Gastroesophageal sphincter (tissue), 3 donors: ENCODE measurements around the gene HIRA.

Experiments used
- POLR2A ChIP-seq, 2 donors: fragments of 450-650 bp; IDR thresholded peaks; one replicate each; pipeline ENCODE4 v1.6.1; 2017; ENCODE audit warnings: antibody characterized with exemption in 2 of 2, mild to moderate bottlenecking in 2 of 2, moderate library complexity in 1 of 2
- TF ChIP-seq, protein P1 (sequence below), 4 experiments: fragments of 200-600 bp in 2 of 4; fragments of 450-650 bp in 2 of 4; sonication (generic) in 1 of 4; IDR thresholded peaks; one replicate each; pipeline ENCODE4 v1.5.1; 2017 to 2019; ENCODE audit warnings: antibody characterized with exemption in 4 of 4, mild to moderate bottlenecking in 2 of 4, moderate library complexity in 2 of 4

DNA sequence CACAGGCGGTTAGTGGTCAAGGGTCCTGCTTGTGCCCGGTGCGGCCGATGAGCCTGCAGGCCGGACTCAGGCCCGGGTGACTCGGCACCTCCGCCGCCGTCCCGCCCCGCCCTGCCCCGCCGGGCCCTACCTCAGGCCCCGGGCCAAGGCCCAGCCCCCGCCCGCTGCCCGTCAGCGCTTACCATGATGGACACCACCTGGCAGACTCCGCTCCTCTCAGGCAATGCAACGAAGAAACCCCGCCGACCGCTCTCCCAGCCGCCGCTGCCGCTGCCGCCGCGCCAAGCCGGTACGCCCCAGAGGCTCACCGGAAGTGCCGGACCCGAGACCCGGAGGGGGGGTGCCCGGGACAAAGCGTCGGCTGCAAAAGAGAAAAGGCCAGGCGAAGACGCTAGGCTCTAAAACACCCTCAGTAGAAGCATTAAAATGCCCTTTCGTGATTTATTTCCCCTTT is 47.4 kb upstream of the HIRA start, which contains the start of gene UFD1:
- TF ChIP-seq, protein P1, sequence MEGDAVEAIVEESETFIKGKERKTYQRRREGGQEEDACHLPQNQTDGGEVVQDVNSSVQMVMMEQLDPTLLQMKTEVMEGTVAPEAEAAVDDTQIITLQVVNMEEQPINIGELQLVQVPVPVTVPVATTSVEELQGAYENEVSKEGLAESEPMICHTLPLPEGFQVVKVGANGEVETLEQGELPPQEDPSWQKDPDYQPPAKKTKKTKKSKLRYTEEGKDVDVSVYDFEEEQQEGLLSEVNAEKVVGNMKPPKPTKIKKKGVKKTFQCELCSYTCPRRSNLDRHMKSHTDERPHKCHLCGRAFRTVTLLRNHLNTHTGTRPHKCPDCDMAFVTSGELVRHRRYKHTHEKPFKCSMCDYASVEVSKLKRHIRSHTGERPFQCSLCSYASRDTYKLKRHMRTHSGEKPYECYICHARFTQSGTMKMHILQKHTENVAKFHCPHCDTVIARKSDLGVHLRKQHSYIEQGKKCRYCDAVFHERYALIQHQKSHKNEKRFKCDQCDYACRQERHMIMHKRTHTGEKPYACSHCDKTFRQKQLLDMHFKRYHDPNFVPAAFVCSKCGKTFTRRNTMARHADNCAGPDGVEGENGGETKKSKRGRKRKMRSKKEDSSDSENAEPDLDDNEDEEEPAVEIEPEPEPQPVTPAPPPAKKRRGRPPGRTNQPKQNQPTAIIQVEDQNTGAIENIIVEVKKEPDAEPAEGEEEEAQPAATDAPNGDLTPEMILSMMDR (IDR thresholded peaks at IDR 0.05): no peak
- TF ChIP-seq POLR2A (IDR thresholded peaks at IDR 0.05): peak; percentile 21 to 47
